Transverse colon (tissue), 3 donors: ENCODE data around the gene MS4A10.

Experiments used
- POLR2A ChIP-seq: fragments of 450-650 bp; IDR thresholded peaks from one replicate; pipeline ENCODE4 v1.6.1; 2016; ENCODE audit warnings: antibody characterized with exemption, mild to moderate bottlenecking, moderate library complexity
- TF ChIP-seq, protein P1 (sequence below), 5 experiments: fragments of 200-600 bp in 3 of 5; fragments of 450-650 bp in 2 of 5; sonication (generic) in 3 of 5; IDR thresholded peaks; 1 replicate in 2 of 5; 2 replicates in 3 of 5; pipeline ENCODE4 v1.5.1; 2016 to 2017; ENCODE audit warnings: antibody characterized with exemption in 5 of 5, inconsistent platforms in 3 of 5, mild to moderate bottlenecking in 2 of 5, moderate library complexity in 1 of 5

DNA sequence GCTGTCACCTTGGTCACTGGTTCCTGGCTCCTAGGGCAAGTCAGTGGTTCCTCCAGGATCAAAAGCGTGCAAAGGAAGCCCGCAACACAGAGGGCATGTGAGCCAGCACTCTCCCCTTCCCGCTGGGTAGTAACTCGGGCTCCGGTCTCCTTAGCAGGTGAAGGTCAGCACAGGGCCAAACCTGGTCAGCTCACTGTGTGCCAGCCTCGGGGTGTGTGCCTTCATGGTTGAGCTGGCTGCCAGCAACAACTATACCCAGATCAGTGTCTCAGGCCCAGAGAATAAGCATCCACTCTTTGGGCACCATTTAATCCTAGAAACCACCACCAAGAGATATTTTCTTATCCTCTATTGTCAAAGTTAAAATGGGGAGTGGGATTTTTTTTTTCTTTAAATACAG is 40.7 kb downstream of the MS4A10 start:
- TF ChIP-seq, protein P1, sequence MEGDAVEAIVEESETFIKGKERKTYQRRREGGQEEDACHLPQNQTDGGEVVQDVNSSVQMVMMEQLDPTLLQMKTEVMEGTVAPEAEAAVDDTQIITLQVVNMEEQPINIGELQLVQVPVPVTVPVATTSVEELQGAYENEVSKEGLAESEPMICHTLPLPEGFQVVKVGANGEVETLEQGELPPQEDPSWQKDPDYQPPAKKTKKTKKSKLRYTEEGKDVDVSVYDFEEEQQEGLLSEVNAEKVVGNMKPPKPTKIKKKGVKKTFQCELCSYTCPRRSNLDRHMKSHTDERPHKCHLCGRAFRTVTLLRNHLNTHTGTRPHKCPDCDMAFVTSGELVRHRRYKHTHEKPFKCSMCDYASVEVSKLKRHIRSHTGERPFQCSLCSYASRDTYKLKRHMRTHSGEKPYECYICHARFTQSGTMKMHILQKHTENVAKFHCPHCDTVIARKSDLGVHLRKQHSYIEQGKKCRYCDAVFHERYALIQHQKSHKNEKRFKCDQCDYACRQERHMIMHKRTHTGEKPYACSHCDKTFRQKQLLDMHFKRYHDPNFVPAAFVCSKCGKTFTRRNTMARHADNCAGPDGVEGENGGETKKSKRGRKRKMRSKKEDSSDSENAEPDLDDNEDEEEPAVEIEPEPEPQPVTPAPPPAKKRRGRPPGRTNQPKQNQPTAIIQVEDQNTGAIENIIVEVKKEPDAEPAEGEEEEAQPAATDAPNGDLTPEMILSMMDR (IDR thresholded peaks at IDR 0.05), result no peak
- TF ChIP-seq POLR2A, result no peak
